Stimulated activated naive CD8-positive, alpha-beta T cell treated with anti-CD3 and anti-CD28 coated beads, Interleukin-15, Interleukin-2, amounts not matched to agents 100 ng/mL and 50 ng/mL, for 24 hours (primary cell): Measurements from ENCODE around the gene ZBTB8OS.
"Not testable (repeated sequence)": the region's sequence is repeated elsewhere in the genome, so short reads cannot be mapped to it uniquely, and the experiment has no call there.

Experiments used
- H3K27ac Mint-ChIP-seq: one replicate; pipeline ENCODE4 v1.8.0; 2021; ENCODE audit warnings: mild to moderate bottlenecking, mixed read lengths
- H3K27me3 Mint-ChIP-seq: one replicate; pipeline ENCODE4 v1.8.0; 2021; ENCODE audit warnings: mixed read lengths
- H3K36me3 Mint-ChIP-seq: one replicate; pipeline ENCODE4 v1.8.0; 2021; ENCODE audit warnings: low read depth, mixed read lengths
- H3K4me1 Mint-ChIP-seq: one replicate; pipeline ENCODE4 v1.8.0; 2021; ENCODE audit warnings: low read depth, mixed read lengths
- H3K4me3 Mint-ChIP-seq: one replicate; pipeline ENCODE4 v1.8.0; 2021; ENCODE audit warnings: mild to moderate bottlenecking, mixed read lengths
- H3K9me3 Mint-ChIP-seq: one replicate; pipeline ENCODE4 v1.8.0; 2021; ENCODE audit warnings: mixed read lengths

ZBTB8OS gene

GRCh38 chr1:32650248-32650751, at the start of gene ZBTB8OS:
Gene ZBTB8OS (minus strand): TSS chr1:32650550. CDS start chr1:32650529, 21 bp downstream.
- H3K36me3 Mint-ChIP-seq, result peaks cover 52% of the 10 kb centered on the region
- H3K27ac Mint-ChIP-seq, result peak within 1 kb of the TSS; percentile 100

GRCh38 chr1:32696996-32697395, 46.6 kb upstream of the ZBTB8OS start:
- H3K36me3 Mint-ChIP-seq, result not testable (repeated sequence)

More at GRCh38 chr1:32650248-32650751, at the start of gene ZBTB8OS:
- Mint-ChIP-seq H3K4me3 (peak within 1 kb of the TSS; percentile 99), H3K4me1 (peaks cover 69% of the 10 kb centered on the region), H3K27me3 (no peaks in the 10 kb centered on the region), H3K9me3 (no peaks in the 10 kb centered on the region)

GRCh38 chr1:32696041-32696440, 45.7 kb upstream of the ZBTB8OS start:
- Mint-ChIP-seq H3K27me3 (peaks cover 5% of the 10 kb centered on the region), H3K27ac (no peak overlapping the region), H3K4me3 (no peak overlapping the region)

More at GRCh38 chr1:32696996-32697395, 46.6 kb upstream of the ZBTB8OS start:
- H3K27me3 Mint-ChIP-seq, result peaks cover 14% of the 10 kb centered on the region
- not testable (repeated sequence) for H3K4me3 Mint-ChIP-seq, H3K9me3 Mint-ChIP-seq, H3K4me1 Mint-ChIP-seq, H3K27ac Mint-ChIP-seq

DNA sequence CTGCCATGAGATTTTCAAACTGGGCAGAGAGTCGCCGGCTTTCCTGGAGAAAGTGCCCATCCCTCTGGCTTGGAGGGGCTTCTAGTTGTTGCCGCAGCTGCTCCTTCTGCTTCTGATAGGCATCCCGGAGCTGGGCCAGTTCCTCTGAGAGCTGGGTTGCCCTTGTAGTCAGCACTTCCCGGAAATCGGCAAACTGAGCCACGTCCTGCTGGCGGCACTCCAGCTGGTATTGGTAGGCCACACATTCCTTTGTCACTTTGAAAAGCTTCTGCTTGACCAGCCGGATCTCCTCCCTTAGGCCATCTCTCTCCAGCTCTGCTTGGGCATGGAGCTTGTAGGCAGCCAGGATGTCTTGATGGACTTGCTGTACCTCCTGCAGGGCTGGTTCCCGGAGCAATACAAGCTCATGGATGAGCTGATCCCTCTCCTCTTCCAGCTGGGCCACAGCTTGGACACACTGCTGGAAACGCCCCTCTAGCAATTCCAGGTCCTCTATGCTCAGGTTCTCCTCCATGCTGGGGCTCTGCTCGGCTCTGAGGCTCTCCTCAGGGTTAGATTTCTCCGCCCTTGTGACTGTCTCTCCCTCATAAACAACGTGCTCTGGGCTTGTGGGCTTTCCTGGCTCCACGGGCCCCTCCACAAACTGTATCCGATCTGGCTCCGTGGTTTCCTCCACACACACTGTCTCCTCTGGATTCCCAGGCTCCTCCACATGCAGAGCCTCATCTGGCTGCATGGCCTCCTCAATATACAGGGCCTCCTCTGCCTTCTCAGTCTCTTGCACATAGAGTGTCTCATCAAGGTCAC, 45.0 kb upstream of the ZBTB8OS start:
- no peaks in the 10 kb centered on the region for H3K4me1 Mint-ChIP-seq
- no peaks in the 10 kb centered on the region for H3K36me3 Mint-ChIP-seq

More at GRCh38 chr1:32696041-32696440, 45.7 kb upstream of the ZBTB8OS start:
- Mint-ChIP-seq H3K9me3 (no peaks in the 10 kb centered on the region), H3K36me3 (no peaks in the 10 kb centered on the region), H3K4me1 (no peaks in the 10 kb centered on the region)

DNA sequence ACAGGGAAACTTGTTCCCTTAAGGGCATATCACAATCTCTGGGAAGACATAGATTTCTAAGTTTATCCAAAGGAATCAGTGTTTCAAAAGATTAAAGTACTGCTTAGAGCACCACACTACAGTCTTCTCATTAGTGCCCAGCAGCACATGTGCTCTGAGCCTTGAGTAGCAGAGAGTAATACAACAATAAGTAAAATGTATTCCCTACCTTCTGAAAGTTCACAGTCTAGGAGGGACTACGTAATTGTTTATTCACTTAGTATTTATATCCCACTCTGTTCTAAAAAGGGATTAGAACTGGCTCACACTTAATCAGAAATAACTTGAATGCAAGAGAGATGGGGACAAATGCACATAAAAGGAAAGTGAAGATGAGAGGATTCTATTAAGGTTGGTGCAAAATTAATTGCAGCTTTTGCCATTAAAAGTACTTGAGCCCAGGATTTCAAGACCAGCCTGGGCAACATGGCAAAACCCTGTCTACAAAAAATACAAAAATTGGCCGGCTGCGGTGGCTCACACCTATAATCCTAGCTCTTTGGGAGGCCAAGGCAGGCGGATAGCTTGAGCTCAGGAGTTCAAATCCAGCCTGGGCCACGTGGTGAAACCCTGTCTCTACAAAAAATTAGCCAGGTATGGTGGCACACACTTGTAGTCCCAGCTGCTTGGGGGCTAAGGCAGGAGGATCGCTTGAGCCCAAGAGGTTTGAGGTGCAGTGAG, 43.3 kb upstream of the ZBTB8OS start:
- H3K4me3 Mint-ChIP-seq, result no peak overlapping the region
- no peaks in the 10 kb centered on the region for H3K36me3 Mint-ChIP-seq
- H3K4me1 Mint-ChIP-seq, result no peaks in the 10 kb centered on the region
- no peaks in the 10 kb centered on the region for H3K27me3 Mint-ChIP-seq
- no peak overlapping the region for H3K27ac Mint-ChIP-seq
- H3K9me3 Mint-ChIP-seq, result no peaks in the 10 kb centered on the region

More for the DNA sequence above, 45.0 kb upstream of the ZBTB8OS start:
- Mint-ChIP-seq H3K4me3 (no peak overlapping the region), H3K27me3 (peaks cover 3% of the 10 kb centered on the region), H3K9me3 (no peaks in the 10 kb centered on the region), H3K27ac (no peak overlapping the region)

DNA sequence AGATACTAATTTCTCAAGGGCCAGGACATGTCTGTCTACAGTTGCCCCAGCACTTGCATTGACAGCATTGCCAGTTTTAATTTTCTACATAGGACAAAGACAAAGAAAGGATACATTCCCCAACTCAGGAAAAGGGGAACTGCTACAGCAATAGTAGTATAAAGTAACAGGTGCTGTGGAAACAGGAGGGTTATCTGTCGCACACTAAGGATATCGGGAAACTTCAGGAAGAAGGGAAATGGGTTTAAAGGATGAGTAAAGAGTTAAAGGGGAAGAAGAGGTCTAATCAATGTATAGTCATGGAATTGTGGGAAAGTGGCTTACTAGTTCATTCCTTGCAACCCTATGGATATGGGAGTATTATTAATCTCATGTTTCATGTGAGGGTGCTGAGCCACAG, 36.0 kb upstream of the ZBTB8OS start:
- H3K27ac Mint-ChIP-seq, result no peak overlapping the region
- H3K36me3 Mint-ChIP-seq, result peaks cover 37% of the 10 kb centered on the region
- no peaks in the 10 kb centered on the region for H3K27me3 Mint-ChIP-seq
- H3K4me3 Mint-ChIP-seq, result no peak overlapping the region
- no peaks in the 10 kb centered on the region for H3K9me3 Mint-ChIP-seq
- H3K4me1 Mint-ChIP-seq, result peaks cover 11% of the 10 kb centered on the region

DNA sequence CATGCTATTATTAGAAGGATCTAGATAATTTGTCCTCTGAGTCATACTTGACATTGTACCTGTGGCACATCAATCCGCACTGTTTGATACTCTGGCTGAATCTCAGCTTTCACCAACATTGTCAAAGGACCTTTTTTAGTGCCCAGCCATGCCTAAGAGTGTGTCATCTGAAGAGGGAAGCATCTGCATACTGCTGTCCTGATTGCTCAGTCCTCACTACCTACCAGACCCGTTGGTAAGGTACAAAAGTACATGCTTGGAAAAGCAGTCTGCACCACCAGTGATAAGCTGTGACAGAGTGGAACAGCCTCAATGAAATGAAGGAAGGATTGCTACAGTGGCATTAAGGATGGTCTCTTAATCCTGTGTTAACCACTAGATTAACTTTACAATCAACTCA, 35.1 kb upstream of the ZBTB8OS start:
- Mint-ChIP-seq H3K36me3 (peaks cover 46% of the 10 kb centered on the region), H3K27ac (no peak overlapping the region), H3K4me1 (peaks cover 11% of the 10 kb centered on the region), H3K9me3 (no peaks in the 10 kb centered on the region), H3K27me3 (no peaks in the 10 kb centered on the region), H3K4me3 (no peak overlapping the region)

DNA sequence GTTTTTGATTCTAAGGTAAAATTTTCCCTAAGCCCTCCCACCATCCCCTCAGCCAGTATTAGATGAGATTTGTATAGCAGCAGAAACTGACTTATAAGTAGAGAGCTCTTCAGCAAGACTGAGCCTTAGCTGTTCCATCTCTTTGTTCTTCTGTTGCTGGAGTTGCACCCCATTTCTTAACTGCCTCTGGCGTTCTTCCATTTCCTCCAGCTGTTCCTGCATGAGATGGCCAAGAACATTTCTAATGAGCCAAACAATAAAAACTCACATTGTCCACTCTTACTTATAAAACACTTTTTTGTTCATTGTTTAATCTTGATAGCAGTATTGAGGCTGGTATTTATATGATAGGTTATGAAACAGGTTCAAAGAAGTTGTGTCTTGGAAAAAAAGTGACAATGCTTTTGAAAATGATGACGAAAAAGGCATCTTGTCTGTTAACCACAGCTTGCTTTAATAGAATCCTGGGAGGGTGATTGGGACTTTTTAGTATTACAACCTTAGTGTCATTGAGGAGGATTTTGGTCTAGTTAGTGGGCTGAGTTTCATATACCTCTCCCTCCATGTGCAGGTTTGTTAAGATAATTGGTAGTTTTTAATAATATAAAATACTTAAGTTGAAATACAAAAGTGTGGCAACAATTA, 33.9 kb upstream of the ZBTB8OS start:
- Mint-ChIP-seq H3K36me3 (peaks cover 58% of the 10 kb centered on the region), H3K4me1 (peaks cover 11% of the 10 kb centered on the region), H3K4me3 (peak overlapping the region; percentile 23), H3K27ac (peak overlapping the region; percentile 50), H3K9me3 (no peaks in the 10 kb centered on the region), H3K27me3 (no peaks in the 10 kb centered on the region)

GRCh38 chr1:32683397-32683796, 33.0 kb upstream of the ZBTB8OS start:
- Mint-ChIP-seq H3K27me3 (no peaks in the 10 kb centered on the region), H3K9me3 (no peaks in the 10 kb centered on the region), H3K4me3 (no peak overlapping the region), H3K4me1 (peaks cover 11% of the 10 kb centered on the region), H3K27ac (no peak overlapping the region), H3K36me3 (peaks cover 59% of the 10 kb centered on the region)

DNA sequence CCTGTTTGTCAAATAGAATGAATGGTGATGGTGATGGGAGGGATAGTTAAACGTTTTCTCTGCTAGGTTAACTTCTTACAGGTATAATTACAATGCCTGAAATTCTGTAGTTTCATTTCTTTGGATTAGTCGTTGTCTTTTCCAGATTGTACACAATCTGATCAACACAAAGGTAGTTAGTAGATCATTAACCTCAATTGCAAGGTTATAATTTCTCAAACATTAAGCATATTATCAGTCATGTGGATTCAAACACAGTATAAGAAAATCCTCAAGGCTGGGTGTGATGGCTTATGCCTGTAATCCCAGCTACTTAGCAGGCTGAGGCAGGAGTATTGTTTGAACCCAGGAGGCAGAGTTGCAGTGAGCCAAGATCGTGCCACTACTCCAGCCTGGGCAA, 31.6 kb upstream of the ZBTB8OS start:
- H3K27ac Mint-ChIP-seq, result peak overlapping the region; percentile 5
- no peak overlapping the region for H3K4me3 Mint-ChIP-seq
- peaks cover 11% of the 10 kb centered on the region for H3K4me1 Mint-ChIP-seq
- no peaks in the 10 kb centered on the region for H3K9me3 Mint-ChIP-seq
- no peaks in the 10 kb centered on the region for H3K27me3 Mint-ChIP-seq
- peaks cover 68% of the 10 kb centered on the region for H3K36me3 Mint-ChIP-seq

- Mint-ChIP-seq H3K4me3 (no peak overlapping the region), H3K9me3 (no peaks in the 10 kb centered on the region), H3K27me3 (no peaks in the 10 kb centered on the region), H3K27ac (no peak overlapping the region), H3K4me1 (peaks cover 11% of the 10 kb centered on the region), H3K36me3 (peaks cover 73% of the 10 kb centered on the region)
Observed at GRCh38 chr1:32681509-32681908, 31.2 kb upstream of the ZBTB8OS start.

DNA sequence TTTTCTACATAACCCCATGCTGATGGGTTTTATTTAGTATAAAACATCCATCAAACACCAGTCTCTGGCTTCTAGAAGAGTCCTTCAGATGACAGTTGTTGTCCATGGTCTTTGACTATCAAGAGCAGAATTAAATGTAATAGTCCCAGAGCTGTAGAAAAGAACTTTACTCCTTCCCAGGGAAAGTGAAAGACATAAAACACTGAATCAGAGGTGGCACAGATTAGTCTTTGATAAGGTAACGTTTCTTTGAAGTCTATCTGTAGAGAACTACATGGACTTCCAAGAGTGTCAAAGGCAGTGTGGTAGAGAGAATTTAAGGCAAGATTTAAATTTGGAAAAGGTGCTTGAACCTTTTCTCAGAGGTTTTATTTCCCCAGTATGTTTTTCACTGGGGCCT, 30.3 kb upstream of the ZBTB8OS start:
- no peaks in the 10 kb centered on the region for H3K9me3 Mint-ChIP-seq
- peak overlapping the region; percentile 22 for H3K27ac Mint-ChIP-seq
- H3K4me1 Mint-ChIP-seq, result peaks cover 11% of the 10 kb centered on the region
- H3K36me3 Mint-ChIP-seq, result peaks cover 75% of the 10 kb centered on the region
- H3K4me3 Mint-ChIP-seq, result no peak overlapping the region
- no peaks in the 10 kb centered on the region for H3K27me3 Mint-ChIP-seq

- Mint-ChIP-seq H3K4me1 (peaks cover 11% of the 10 kb centered on the region), H3K36me3 (peaks cover 77% of the 10 kb centered on the region)
- not testable (repeated sequence) for H3K9me3 Mint-ChIP-seq, H3K4me3 Mint-ChIP-seq, H3K27me3 Mint-ChIP-seq, H3K27ac Mint-ChIP-seq
Observed at GRCh38 chr1:32679993-32680392, 29.6 kb upstream of the ZBTB8OS start.

DNA sequence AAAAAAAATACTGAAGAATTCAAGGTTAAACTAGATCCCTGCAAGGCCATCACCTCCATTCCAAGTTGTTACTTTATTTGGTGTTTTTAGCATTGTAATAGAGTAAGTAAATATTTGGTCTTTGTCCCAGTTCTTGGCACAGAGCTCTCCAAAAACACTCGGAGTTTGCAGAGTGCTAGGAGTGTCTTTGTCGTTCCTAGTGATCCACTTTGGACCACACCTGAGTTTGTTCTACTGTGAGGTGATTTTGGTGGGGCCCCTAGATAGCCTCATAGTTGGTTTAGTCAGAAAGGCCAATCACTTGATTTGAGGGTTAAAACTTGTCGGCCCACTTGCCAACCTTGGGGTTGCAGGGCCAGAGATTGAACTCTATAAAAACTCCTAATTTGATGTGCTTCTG, 26.6 kb upstream of the ZBTB8OS start:
- peaks cover 76% of the 10 kb centered on the region for H3K36me3 Mint-ChIP-seq
- H3K27me3 Mint-ChIP-seq, result no peaks in the 10 kb centered on the region
- no peak overlapping the region for H3K4me3 Mint-ChIP-seq
- H3K9me3 Mint-ChIP-seq, result no peaks in the 10 kb centered on the region
- H3K4me1 Mint-ChIP-seq, result no peaks in the 10 kb centered on the region
- H3K27ac Mint-ChIP-seq, result no peak overlapping the region

DNA sequence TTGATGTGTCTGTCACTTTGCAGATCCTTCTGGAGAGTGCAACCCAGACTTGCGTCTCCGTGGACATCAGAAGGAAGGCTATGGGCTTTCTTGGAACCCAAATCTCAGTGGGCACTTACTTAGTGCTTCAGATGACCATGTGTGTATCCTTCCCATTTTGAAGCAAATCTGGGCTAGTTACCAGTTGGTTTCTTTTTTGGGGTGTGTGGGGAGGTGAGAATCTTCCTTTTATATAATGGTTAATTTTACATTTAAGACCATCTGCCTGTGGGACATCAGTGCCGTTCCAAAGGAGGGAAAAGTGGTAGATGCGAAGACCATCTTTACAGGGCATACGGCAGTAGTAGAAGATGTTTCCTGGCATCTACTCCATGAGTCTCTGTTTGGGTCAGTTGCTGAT, 18.4 kb upstream of the ZBTB8OS start:
- not testable (repeated sequence) for H3K4me1 Mint-ChIP-seq, H3K4me3 Mint-ChIP-seq

More for the DNA sequence above, 18.4 kb upstream of the ZBTB8OS start:
- not testable (repeated sequence) for H3K27me3 Mint-ChIP-seq, H3K9me3 Mint-ChIP-seq, H3K27ac Mint-ChIP-seq
- peaks cover 72% of the 10 kb centered on the region for H3K36me3 Mint-ChIP-seq
